ENCODE measurements around the gene TEAD1.

The TEAD1 gene

DNA sequence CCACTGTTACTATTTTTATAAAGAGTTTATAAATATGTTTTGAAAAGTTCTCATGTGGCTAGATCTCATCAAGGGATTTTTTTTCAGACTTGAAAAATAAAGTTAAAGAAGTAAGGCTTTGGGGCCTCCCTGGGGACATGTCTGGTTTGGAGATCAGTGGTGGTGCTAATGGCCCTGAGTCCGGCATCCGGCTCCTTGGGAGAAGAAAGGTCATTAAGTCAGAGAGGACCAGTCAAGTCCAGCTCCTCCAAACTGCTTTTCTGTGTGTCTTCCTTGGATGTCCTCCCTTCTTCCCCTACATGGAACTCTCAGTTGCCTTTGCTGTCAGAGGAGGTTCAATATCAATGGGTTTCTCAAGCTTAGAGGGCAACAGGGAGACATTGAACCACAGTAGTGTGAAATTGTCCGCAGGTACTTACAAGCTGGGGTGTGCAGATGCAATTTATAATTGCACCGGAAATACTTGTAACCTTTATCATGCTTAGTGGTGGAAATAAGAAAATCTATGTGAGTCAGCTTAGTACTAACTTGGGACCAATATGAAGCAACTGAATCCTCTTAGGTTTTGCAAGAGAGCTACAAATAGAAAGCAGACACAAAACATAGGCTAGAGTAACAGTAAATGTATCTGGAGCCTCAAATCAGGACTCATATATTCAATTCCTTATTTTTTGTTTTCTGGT, 144.3 kb downstream of the TEAD1 start:
- no peak for DNase-seq

DNA sequence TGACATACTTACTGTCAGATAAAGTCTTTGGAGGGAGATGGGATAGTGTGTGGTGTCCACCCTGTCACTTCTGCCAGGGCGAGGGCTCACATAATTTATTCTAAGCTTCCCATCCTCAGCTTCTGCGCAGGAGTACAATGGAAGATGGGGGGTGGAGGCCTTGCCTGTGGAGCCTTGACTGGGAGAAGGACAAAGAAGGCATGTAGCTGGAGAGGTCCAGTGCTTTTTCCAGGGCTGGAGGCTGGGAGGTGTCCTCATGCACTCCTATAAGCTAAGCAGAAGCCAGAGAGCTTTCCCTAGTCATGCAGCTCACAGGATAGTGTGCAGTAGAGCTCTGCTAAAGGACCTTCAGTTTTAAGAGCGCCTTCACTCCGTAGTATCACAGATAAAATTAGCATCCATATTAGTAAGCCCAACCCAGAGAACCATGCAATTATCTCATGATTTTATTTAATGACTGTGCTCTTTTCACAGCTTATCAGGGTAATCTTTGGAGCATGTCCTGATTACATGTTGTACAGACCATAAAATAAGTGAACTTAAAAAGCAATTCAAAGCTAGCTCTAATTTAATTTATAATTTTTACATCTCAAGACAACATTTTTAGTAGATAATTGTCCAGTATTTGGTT, 148.3 kb downstream of the TEAD1 start:
- no peak for DNase-seq

DNA sequence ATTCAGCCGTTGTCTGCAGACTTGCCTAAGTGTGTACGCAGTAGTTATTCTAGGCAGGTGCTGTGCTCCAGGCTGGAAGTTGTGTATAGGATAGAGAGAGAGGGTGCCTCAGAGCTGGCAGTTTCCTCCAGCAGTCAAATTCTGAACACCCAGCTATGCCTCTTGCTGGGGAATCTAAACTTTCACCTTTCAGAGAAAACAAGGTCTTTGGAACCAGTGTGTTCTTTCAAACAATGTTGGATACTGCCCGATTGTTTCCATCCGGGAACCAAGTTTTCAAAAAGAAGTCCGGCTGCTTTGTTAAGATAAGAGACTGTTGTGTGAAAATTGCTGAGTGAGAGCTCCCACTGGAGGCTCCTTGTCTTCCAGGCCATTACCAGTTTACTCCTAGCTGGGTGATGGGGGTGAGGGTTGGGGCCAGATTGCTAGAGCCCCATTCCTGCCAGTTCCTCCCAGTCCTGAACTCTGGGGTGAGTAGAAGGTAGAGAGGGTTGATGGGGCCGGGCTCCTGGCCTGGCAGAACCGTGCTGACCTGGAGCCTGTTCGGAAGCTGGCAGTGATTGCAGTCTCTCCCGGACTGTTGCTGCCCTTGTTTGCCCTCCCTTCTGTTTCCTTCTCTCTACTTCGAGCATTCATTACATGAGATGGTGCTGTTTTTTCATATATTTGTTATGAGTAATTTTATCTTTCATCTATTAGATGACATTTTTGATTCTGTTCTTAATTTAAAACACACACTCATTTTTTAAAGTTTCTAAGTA, 150.2 kb downstream of the TEAD1 start:
- DNase-seq = no peak

DNA sequence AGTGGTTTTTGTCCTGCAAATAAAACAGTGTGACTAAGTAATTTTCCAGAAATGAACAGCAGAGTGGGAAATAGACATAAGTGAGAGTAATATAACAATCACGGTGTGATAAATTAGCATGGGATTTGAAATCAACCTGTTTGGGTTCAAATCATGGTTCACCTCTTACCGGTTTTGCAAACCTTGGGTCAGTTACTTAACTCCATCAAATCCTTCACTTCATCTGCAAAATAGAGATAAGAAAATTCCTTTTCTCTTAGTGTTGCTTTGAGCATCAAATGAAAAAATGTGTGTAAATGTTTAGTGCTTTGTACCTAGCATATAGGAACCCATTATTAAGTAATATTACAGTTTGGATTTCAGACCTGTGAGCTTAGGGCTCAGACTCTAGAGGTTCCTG, 152.2 kb downstream of the TEAD1 start:
- no peak for DNase-seq

DNA sequence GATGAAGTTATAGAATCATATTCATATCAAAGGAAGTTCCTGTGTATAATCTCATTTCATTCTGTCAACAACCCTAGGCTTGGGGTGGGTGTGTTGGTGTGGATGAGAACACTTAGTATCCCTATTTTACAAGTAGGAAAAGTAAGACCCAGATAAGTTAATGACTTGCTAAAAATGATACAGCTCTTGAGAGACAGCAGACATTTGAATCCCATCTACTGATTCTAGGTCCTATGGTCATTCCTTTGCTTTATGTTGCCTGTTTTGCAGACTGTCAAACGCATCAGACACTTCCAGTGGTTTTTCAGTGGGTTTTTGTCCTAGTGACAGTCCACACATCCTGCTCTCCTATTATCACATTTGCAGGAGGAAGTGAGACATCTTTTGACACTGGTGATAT, 153.1 kb downstream of the TEAD1 start:
- no peak for DNase-seq

DNA sequence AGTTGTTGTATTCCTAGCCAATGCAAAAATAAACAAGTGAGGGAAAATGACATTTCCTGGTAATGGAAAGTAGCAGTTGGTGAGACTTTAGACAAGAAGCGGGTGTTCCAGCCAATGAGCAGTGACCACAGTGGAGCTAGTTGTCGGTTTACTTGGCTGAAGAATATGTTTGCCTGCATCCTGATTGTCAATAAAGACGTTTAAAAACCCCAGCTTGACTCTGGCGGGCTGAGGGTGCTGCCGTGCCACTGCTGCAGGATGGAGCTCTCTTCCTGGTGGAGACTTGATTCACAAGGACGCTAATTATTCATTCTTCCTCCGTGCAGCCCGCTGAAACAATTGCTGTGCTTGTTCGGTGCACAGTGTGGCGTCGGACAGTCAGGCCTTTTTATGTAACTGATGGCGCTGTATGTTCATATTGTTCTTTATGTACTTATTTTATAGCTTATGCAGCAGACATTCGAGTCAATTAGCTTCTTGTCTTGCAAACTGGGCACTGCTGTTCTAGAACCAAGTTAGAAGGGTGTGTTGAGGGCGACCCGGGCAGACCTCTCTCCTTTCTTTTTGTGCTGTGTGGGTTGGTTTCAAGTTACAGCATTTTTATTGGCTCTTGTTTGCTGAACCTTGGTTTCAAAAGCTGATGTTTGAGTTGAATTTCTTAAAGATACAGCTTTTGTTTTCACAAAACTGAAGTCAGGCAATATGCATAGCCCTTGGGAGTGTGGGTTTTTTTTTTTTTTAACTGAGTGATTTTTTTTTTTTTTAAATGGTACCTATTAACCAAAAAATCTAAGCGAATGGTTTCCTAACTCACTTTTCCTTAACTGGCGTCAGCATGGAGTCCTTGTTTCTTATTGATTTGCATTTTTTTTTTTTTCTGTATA, 153.9 kb downstream of the TEAD1 start:
- no peak for DNase-seq

DNA sequence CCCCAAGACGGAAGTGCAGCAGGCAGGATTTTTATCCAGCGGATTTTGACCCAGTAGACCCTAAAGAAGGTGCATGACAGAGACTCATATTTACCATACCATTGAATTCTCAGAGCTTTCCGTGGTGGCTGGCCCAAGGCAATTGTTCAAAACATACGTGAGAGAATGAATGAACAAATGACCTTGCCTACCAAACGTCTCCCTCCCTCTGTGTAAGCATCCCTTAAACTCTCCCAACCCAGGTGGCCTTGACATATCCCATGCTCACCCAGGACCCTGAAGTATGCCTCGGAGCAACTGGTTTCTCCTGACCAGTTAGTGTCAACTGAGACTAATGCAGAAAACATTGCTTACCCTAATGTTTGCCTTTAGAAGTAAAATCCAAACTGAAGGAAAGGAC, 154.9 kb downstream of the TEAD1 start:
- DNase-seq = no peak

DNA sequence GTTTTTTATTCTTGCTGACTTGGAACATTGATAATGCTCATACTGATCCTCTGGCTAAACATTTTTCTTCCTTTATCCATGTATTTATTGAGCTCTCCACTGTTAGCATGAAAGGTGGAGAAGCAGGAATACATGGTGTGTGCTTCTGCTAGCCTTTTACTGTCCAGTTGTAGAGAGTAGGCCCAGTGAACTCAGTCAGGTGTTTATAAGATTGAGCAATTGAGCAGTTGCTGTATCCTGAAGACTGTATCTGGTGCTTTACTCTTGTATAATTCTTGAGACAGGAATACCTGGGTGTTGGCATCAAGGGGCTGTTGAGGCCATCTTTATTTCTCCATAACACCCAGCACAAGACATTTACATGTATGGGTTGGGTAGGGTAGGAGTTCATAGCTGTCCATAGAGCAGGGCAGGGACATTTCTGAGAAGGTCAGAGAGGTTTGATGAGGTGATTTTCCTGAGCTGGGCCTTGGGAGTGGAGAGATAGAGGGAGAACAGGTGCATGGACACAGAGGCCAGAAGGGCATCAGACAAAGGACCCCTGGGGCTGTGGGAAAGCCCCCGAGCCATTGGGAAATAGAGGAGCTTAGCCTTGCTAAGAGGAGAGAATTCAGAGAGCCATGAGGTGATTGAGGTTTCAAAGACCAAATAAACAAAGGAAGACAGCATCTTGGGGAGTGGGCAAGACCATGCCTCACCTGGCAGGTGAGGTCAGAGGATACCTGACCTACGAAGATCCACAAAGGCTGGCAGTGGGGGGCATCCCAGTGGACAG, 155.5 kb downstream of the TEAD1 start:
- no peak for DNase-seq

DNA sequence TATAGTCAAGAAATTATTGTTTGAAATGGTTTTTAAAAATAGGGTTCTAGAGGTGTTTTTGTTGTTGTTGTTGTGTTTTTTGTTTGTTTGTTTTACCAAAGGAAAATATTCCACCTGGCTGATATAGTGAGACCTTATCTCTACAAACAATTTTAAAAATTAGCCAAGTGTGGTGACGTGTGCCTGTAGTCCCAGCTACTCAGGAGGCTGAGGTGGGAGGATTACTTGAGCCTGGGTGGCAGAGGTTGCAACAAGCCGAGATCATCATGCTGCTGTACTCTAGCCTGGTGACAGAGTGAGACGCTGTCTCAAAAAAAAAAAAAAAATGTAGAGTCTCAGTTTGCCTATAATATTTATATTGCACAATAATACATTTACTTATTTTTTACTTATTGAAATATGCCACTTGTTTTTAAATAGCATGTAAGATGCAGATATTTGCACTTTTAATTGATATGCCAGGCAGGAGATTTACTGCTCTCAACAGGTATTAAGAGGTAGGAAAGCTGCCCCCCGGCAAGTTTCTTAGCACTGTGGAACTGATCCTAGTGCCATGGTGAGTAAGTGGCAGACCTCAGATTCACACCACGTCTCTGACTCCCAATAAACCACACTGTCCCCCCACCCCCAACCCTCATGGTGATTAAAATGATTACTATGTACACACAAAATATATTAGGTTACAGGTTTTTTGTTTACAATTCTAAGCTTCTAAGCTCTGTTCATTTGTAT, 157.4 kb downstream of the TEAD1 start:
- DNase-seq = no peak

DNA sequence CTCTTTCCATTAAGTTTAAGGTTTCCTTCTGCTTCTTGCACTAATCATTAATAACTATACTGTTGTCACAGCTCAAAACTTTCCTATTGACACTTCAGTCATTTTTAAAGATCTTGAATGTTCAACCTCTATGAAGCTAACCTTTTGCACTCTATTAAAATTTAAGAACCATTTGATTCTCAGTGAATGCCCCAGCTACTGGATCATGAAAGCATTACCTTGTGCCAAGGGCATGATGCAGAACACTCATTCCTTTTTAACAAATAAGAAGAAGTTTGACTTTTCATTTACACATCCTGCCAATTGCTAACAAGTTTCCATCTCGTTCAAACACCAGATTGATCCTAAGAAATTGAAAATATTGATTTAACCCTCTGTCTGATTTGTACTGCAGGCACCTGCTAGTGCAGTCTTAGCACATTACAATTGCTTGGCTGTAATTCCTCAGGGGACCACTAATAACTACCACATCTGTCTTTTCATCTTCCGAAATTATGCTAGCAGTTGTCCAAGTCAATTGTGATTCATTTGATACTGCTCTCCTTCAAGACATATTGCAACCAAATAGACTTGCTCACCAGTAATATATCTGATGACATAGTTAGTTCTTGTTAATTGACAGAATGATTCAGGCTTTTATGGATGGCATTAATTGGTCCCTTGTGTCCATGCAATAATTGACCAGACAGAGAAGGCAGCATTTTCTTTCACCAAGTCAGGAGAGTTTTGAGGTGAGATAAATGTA, 158.4 kb downstream of the TEAD1 start:
- DNase-seq = no peak

DNA sequence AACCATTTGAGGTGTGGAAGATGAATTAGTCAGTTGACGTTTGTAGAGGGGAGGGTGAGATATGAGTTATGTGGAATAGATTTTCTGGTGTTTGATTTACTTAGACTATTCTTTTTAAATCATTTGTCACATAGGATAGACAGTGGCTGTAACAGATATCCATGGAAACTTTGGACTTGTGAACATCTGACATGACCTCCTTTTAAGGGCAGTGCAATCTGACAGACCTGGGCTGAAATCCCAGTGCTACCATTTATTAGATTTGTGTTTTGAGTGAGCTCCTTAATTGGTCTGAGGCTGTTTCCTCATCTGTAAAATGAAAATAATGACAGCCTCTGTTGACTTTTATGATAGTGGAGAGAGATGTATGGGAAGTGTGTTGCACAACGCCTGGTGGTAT, 159.9 kb downstream of the TEAD1 start:
- no peak for DNase-seq

DNA sequence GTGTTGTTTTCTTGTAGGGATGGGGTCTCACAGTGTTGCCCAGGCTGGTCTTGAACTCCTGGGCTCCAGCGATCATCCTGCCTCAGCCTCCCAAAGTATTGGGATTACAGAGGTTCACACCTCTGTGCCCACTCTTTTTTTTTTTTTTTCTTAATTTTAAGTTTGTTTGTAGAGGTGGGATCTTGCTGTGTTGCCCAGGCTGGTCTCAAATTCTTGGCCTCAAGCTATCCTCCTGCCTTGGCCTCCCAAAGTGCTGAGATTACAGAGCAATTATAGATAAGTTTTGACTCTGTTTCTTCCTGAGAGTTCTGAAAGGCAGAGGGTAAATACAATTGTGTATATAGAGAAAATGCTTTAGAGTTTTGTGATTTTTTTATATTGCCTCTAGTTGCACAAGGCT, 160.4 kb downstream of the TEAD1 start:
- DNase-seq = no peak

DNA sequence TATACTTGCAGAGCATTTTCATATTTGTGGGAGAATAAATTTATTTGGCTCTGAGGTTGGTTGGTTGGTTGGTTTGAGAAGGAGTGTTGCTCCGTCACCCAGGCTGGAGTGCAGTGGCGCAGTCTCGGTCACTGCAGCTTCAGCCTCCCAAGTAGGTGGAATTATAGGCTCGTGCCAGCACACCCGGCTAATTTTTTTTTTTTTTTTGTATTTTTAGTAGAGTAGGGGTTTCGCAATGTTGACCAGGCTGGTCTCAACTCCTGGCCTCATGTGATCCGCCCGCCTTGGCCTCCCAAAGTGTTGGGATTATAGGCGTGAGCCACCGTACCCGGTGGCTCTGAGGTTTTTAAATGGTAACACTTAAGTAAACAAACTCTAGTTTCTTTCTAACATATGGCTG, 161.1 kb downstream of the TEAD1 start:
- DNase-seq = no peak

DNA sequence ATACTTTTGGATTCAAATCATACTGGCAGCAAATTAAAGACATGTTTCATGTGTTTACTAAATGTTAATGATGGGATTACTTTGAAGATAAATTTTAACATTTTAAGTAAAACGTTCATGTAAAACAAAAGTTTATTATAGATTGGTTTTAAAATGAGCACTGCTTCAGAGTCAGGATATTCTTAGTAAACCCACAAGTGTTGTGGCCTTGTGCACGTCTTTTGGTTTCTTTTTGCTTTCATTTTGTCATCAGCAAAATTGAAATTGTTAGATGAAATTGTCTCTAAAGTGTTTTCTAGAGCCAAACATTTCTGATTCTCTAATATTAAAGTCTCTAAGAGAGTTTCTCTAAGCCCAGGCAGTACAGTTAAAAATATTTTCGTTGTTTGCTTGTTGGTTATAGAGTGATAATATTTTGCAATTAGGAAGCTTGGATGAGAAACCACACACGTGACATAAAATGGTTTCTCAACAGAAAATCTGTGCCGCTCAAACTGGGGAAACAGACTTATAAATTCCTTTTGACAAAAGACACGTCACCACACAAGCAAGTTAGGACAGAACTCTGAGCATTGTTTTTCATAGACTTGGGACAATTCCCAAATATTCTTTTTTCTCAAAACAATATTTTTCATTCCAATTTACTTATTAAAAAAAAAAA, 164.4 kb downstream of the TEAD1 start:
- DNase-seq = no peak

DNA sequence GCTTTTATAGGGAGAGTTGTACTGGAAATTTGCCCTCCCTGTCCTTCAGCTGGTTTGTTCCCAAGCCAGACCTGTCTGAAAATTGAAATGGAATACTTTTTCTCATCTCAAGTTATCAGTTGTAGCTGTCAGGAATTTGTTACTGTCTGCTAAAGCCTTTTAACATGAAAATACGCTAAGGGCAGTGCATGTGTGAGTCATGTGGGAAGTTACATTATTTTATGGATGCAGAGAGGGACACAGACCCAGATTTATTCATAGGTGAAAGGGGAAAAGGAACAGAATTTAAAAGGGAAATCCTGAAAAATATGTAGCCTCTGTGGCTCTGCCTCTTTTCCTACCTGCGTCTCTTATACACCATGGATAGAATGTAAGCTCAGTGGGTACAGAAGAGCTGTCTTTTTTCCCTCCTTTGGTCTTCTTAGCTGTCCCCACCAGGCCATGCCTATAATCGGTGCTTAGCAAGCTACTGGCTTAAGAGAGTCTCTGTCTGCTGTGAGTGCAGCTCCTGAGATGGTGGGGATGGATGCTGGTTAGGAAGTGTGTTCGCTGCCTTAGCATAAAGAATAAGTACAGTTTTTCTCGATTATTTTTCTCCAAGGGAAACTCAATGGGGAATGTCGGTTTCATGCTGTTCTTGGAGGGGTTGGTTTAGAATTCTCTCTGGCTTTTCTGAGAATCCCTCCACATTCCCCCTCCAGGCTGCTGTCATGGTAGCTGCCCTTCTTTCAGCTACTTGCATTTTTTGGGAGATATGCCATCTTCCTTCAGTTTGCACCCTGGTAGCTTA, 166.8 kb downstream of the TEAD1 start:
- no peak for DNase-seq

DNA sequence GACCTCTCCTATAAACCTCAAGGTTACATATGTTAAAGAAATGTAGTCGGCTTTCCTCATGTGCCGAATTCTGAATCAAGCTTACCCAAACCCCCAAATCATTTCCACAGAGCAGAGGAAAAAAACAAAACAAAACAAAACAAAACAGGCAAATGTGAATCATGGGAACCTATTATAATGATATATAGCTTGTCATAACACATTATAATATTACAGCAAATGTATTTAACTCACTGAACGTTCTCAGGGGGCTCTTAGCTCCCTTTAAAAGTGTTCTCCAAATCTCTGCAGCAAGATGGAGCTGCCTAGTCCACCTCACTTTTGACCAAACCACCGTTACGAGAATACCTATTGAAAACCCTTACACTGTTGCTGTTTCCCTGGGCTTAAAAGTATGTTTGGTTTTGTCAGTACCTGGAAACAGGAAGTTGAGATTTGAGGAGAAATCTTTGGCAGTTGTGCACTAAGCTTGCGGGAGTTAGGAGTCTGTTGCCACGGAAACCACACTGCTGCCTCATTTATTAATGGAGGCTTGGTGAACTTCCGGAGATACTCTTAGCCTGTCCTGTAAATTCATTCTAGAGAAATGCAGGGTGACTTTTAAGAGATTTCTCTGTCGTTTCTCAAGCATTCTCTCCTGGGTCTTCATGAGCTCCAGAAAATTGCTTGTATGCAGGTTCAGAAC, 167.9 kb downstream of the TEAD1 start:
- DNase-seq = no peak

DNA sequence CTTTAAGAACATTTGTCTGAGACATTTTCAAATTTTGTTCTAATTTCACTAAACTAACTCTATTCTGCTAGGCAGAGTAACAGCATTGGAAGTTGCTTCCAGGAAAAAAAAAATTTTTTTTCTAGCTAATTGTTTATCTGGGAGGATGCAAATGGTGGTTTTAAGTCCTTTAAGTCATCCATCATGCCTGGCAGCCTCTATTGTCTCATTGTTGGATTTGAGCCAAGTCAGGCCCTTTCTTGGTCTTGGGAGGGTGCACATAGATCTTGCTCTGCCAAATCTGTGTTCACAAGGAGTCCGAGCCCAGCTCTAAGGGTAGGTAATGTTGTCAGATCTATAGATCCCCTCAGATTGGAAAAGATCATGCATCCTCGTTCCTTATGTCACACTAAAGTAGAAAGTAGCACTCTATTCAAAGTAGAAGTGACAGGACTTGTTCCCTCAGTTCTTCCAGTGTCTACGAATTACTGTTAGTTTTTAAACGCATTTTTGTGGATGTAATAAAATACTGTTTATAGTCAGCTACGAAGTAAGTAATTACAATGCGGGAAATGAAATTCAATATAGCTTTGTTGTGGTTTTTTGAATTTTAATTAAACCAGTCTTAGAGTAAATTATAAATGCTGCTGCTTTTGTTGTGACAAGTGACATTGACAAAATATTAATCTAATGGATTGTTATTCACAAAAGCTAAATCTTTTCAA, 168.9 kb downstream of the TEAD1 start:
- no peak for DNase-seq

DNA sequence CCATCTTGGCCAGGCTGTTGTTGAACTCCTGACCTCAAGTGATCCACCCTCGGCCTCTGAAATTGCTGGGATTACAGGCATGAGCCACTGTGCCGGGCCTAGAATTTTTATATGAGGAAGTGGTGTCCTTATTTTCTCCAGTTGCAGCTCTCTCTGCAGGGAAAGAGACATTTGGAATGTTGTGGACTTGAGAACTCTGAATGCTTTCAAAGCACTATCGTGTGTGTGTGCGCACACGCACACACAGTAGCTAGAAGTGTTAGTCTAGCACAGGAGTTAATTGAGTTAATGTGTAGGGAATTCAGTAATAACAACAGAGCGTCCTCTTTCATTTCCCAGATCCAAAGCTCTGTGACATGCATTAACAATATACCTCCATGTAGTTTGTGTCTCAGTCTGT, 170.9 kb downstream of the TEAD1 start:
- DNase-seq = no peak
